Measurements from ENCODE around the gene AGMO.

DNA sequence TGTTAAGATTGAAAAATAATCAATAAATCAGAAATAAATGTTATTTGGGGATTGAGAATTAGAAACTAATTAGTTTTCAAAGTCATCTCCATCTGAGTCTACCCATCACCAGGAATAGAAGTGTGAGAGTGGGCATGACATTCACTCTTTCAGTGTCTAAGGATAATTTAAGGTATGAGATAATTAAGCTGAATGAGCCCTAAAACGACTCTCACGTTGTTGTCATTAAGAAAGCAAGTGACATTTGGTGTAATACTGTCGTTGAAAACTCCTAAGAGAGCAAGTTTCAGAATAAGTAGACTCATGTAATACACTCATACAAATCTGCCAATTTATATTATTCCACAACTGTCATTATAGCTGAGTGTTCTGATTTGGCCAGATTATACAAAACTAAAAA lies 7.1 kb downstream of the AGMO start:
- no peak for TF ChIP-seq POLR2AphosphoS5 (IDR thresholded peaks at IDR 0.05; ENCODE audit: low read length)
- TF ChIP-seq, protein P1, sequence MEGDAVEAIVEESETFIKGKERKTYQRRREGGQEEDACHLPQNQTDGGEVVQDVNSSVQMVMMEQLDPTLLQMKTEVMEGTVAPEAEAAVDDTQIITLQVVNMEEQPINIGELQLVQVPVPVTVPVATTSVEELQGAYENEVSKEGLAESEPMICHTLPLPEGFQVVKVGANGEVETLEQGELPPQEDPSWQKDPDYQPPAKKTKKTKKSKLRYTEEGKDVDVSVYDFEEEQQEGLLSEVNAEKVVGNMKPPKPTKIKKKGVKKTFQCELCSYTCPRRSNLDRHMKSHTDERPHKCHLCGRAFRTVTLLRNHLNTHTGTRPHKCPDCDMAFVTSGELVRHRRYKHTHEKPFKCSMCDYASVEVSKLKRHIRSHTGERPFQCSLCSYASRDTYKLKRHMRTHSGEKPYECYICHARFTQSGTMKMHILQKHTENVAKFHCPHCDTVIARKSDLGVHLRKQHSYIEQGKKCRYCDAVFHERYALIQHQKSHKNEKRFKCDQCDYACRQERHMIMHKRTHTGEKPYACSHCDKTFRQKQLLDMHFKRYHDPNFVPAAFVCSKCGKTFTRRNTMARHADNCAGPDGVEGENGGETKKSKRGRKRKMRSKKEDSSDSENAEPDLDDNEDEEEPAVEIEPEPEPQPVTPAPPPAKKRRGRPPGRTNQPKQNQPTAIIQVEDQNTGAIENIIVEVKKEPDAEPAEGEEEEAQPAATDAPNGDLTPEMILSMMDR (IDR thresholded peaks at IDR 0.05 in 2 of 3, conservative IDR thresholded peaks at IDR 0.05 in 1 of 3; ENCODE audit: control insufficient read depth in 2 of 3, extremely low read depth in 1 of 3, insufficient read depth in 1 of 3, low read depth in 3 of 3, low read length in 3 of 3): no peak
- TF ChIP-seq ZNF207 (IDR thresholded peaks at IDR 0.05; ENCODE audit: borderline replicate concordance): no peak
- TF ChIP-seq, protein P2, sequence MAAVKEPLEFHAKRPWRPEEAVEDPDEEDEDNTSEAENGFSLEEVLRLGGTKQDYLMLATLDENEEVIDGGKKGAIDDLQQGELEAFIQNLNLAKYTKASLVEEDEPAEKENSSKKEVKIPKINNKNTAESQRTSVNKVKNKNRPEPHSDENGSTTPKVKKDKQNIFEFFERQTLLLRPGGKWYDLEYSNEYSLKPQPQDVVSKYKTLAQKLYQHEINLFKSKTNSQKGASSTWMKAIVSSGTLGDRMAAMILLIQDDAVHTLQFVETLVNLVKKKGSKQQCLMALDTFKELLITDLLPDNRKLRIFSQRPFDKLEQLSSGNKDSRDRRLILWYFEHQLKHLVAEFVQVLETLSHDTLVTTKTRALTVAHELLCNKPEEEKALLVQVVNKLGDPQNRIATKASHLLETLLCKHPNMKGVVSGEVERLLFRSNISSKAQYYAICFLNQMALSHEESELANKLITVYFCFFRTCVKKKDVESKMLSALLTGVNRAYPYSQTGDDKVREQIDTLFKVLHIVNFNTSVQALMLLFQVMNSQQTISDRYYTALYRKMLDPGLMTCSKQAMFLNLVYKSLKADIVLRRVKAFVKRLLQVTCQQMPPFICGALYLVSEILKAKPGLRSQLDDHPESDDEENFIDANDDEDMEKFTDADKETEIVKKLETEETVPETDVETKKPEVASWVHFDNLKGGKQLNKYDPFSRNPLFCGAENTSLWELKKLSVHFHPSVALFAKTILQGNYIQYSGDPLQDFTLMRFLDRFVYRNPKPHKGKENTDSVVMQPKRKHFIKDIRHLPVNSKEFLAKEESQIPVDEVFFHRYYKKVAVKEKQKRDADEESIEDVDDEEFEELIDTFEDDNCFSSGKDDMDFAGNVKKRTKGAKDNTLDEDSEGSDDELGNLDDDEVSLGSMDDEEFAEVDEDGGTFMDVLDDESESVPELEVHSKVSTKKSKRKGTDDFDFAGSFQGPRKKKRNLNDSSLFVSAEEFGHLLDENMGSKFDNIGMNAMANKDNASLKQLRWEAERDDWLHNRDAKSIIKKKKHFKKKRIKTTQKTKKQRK (IDR thresholded peaks at IDR 0.05; ENCODE audit: low read depth, low read length): no peak
- no peak for TF ChIP-seq BHLHE40 (IDR thresholded peaks at IDR 0.05; ENCODE audit: borderline replicate concordance in 1 of 2, low read depth in 2 of 2, low read length in 1 of 2)
- no peak for TF ChIP-seq CEBPB (IDR thresholded peaks at IDR 0.05; ENCODE audit: borderline replicate concordance in 1 of 2, low read depth in 2 of 2, low read length in 2 of 2)
- no peak for TF ChIP-seq HCFC1 (IDR thresholded peaks at IDR 0.05; ENCODE audit: low read length)

All from GM12878 (cell line).